HepG2 (cell line): ENCODE measurements around the gene UTS2R. TPM values are rescaled to one million over a fixed set of nuclear protein-coding genes. Genes with fewer than 3 reads are reported as not detected.

Experiments used
- FOXO4 ChIP-seq: sonication (generic); formaldehyde crosslinking; conservative IDR thresholded peaks from 2 replicates; pipeline ENCODE4 v1.8.1; 2023; ENCODE audit warnings: missing genetic modification reagents
- MZF1 ChIP-seq: sonication (generic); formaldehyde crosslinking; IDR thresholded peaks from 2 replicates; pipeline ENCODE4 v1.8.1; 2023; ENCODE audit warnings: mild to moderate bottlenecking, missing genetic modification reagents, borderline replicate concordance
- PTBP1 ChIP-seq: fragments of 200-400 bp; formaldehyde crosslinking; IDR thresholded peaks from 2 replicates; pipeline ENCODE4 v1.6.1; 2018; ENCODE audit warnings: low read length, low read depth; ENCODE audit not compliant: poor library complexity, severe bottlenecking
- TBP ChIP-seq: sonication (generic); formaldehyde crosslinking; IDR thresholded peaks from 2 replicates; pipeline ENCODE4 v1.5.0; 2020; ENCODE audit warnings: missing genetic modification reagents
- ZKSCAN5 ChIP-seq: sonication (generic); formaldehyde crosslinking; IDR thresholded peaks from 2 replicates; pipeline ENCODE4 v1.5.1; 2020; ENCODE audit warnings: mild to moderate bottlenecking, missing genetic modification reagents
- ZNF205 ChIP-seq: IDR thresholded peaks from 2 replicates; pipeline ENCODE4 v1.6.1; 2018; ENCODE audit warnings: missing biosample characterization, missing genetic modification reagents
- ZNF30 ChIP-seq: sonication (generic); formaldehyde crosslinking; IDR thresholded peaks from 2 replicates; pipeline ENCODE4 v1.5.0; 2020; ENCODE audit warnings: mild to moderate bottlenecking, missing genetic modification reagents
- ZNF432 ChIP-seq: sonication (generic); formaldehyde crosslinking; IDR thresholded peaks from 2 replicates; pipeline ENCODE4 v1.5.0; 2020; ENCODE audit warnings: missing genetic modification reagents, mild to moderate bottlenecking, borderline replicate concordance
- ZNF563 ChIP-seq: sonication (generic); formaldehyde crosslinking; IDR thresholded peaks from 2 replicates; pipeline ENCODE4 v1.8.0; 2022; ENCODE audit warnings: mild to moderate bottlenecking, moderate library complexity, missing genetic modification reagents
- ZNF570 ChIP-seq: sonication (generic); formaldehyde crosslinking; IDR thresholded peaks from 2 replicates; pipeline ENCODE4 v1.4.0; 2020; ENCODE audit warnings: mild to moderate bottlenecking, missing genetic modification reagents, borderline replicate concordance
- polyA plus RNA-seq, 8 experiments: library from polyadenylated mRNA; depleted of rRNA in 3 of 8; stranded (reverse) in 7 of 8; unstranded in 1 of 8; fragments of >200 nt; fragmentation: Illumina TruSeq in 4 of 8; extraction: Trizol in 4 of 8; gene quantifications; 2 replicates each; pipeline versions ENCODE4 v1.2.1 to v1.2.3, GENCODE V29; 2011 to 2016; ENCODE audit warnings: low read depth in 4 of 8, missing spikeins in 1 of 8, mixed read lengths in 1 of 8; ENCODE audit not compliant: insufficient read depth in 1 of 8
- total RNA-seq, 5 experiments: library from RNA; depleted of rRNA; stranded (reverse); fragments of >200 nt; fragmentation: Illumina TruSeq; extraction: Trizol; gene quantifications; 2 replicates each; pipeline ENCODE4 v1.2.3, GENCODE V29; 2016; ENCODE audit warnings: low read depth in 1 of 5
- TF ChIP-seq, protein P1 (sequence below): sonication (generic); formaldehyde crosslinking; IDR thresholded peaks from 2 replicates; pipeline ENCODE4 v1.5.0; 2020; ENCODE audit warnings: mild to moderate bottlenecking, missing genetic modification reagents
- TF ChIP-seq, protein P2 (sequence below), 2 experiments: fragments of 450-650 bp in 1 of 2; sonication (generic) in 1 of 2; formaldehyde crosslinking in 1 of 2; IDR thresholded peaks; 2 replicates each; pipeline versions ENCODE4 v1.6.1 to v1.8.0; 2016 to 2022; ENCODE audit warnings: antibody characterized with exemption in 1 of 2, mild to moderate bottlenecking in 1 of 2, missing genetic modification reagents in 1 of 2
- TF ChIP-seq, protein P3 (sequence below): sonication (generic); formaldehyde crosslinking; IDR thresholded peaks from 2 replicates; pipeline ENCODE4 v1.5.0; 2020; ENCODE audit warnings: missing genetic modification reagents, mild to moderate bottlenecking, borderline replicate concordance

UTS2R gene
- total and polyA plus RNA-seq, 2 of the 13 experiments (the other 11 are each of a cell fraction or from before 2014, with no cell fraction given), result 0.13 to 0.15 TPM

DNA sequence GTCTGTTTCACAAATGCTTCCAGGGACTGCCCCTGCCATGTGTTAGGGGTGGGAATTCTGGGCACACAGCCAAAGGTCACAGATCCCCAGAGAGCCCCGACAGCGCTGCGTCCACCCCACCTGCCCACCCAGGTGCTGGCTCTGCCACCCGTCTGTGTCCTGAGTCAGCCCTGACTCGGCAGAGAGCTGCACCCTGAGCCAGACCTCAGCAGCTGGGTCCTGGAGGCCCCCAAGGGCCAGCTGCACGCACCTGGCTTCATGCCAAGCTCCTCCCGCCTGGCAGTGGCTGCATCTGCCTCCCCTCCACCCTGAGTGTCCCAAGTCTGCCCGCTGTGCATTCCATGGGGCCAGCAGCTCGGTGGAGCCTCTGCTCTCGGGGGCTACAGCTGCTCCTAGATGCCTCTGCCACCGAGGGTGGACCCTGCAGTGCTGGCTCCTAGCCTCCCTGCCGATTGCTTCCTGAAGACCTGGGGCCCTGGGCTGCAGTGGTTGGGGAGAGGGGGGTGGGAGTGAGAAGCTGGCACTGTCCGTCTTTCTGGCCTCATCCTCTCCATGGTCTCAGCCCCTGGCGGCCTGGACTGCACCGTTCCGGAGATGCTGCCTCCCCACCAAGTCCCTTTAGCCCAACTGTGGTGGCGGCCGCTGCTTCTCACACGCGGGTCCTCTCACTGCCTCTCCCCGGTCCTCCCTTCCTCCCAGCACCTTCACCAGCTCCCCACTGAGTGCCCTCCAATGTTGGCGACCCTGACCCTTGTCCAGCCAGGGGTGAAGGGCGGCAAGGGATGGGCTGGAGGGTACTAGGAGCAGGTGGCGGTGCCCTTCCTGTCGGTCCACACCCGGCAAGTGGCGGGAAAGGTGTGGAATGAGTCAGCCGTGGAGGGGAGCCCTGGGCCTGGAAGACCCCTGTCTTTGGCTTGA lies 41.0 kb upstream of the UTS2R start (continued):
- TF ChIP-seq ZNF563 (CRISPR knock-in tag), result no peak
- no peak for TF ChIP-seq ZNF30
- no peak for TF ChIP-seq PTBP1
- TF ChIP-seq ZNF432 (CRISPR knock-in tag), result no peak
- no peak for TF ChIP-seq TBP (CRISPR knock-in tag)
- 0 out of 2 replicates have a peak, but pooled peaks have one; percentile 65 for TF ChIP-seq ZNF570
- TF ChIP-seq ZNF205, result peak; percentile 81; the same call in 1 of the 2 replicates
- TF ChIP-seq, protein P1, sequence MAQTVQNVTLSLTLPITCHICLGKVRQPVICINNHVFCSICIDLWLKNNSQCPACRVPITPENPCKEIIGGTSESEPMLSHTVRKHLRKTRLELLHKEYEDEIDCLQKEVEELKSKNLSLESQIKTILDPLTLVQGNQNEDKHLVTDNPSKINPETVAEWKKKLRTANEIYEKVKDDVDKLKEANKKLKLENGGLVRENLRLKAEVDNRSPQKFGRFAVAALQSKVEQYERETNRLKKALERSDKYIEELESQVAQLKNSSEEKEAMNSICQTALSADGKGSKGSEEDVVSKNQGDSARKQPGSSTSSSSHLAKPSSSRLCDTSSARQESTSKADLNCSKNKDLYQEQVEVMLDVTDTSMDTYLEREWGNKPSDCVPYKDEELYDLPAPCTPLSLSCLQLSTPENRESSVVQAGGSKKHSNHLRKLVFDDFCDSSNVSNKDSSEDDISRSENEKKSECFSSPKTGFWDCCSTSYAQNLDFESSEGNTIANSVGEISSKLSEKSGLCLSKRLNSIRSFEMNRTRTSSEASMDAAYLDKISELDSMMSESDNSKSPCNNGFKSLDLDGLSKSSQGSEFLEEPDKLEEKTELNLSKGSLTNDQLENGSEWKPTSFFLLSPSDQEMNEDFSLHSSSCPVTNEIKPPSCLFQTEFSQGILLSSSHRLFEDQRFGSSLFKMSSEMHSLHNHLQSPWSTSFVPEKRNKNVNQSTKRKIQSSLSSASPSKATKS (CRISPR knock-in tag), result no peak
- TF ChIP-seq MZF1, result 0 out of 2 replicates have a peak, but pooled peaks have one; percentile 59
- TF ChIP-seq, protein P2, sequence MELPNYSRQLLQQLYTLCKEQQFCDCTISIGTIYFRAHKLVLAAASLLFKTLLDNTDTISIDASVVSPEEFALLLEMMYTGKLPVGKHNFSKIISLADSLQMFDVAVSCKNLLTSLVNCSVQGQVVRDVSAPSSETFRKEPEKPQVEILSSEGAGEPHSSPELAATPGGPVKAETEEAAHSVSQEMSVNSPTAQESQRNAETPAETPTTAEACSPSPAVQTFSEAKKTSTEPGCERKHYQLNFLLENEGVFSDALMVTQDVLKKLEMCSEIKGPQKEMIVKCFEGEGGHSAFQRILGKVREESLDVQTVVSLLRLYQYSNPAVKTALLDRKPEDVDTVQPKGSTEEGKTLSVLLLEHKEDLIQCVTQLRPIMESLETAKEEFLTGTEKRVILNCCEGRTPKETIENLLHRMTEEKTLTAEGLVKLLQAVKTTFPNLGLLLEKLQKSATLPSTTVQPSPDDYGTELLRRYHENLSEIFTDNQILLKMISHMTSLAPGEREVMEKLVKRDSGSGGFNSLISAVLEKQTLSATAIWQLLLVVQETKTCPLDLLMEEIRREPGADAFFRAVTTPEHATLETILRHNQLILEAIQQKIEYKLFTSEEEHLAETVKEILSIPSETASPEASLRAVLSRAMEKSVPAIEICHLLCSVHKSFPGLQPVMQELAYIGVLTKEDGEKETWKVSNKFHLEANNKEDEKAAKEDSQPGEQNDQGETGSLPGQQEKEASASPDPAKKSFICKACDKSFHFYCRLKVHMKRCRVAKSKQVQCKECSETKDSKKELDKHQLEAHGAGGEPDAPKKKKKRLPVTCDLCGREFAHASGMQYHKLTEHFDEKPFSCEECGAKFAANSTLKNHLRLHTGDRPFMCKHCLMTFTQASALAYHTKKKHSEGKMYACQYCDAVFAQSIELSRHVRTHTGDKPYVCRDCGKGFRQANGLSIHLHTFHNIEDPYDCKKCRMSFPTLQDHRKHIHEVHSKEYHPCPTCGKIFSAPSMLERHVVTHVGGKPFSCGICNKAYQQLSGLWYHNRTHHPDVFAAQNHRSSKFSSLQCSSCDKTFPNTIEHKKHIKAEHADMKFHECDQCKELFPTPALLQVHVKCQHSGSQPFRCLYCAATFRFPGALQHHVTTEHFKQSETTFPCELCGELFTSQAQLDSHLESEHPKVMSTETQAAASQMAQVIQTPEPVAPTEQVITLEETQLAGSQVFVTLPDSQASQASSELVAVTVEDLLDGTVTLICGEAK (IDR thresholded peaks at IDR 0.05), result no peak
- TF ChIP-seq, protein P2 (CRISPR knock-in tag; IDR thresholded peaks at IDR 0.05), result peak; percentile 16; the same call in 1 of the 2 replicates
- TF ChIP-seq ZKSCAN5, result no peak
- TF ChIP-seq, protein P3, sequence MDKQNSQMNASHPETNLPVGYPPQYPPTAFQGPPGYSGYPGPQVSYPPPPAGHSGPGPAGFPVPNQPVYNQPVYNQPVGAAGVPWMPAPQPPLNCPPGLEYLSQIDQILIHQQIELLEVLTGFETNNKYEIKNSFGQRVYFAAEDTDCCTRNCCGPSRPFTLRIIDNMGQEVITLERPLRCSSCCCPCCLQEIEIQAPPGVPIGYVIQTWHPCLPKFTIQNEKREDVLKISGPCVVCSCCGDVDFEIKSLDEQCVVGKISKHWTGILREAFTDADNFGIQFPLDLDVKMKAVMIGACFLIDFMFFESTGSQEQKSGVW (CRISPR knock-in tag), result no peak
- TF ChIP-seq FOXO4 (CRISPR knock-in tag), result no peak
